ENCODE measurements around the gene HOMER1. TPM values are rescaled to one million over a fixed set of nuclear protein-coding genes. Genes with fewer than 3 reads are reported as not detected.

The HOMER1 gene
- total RNA-seq (1 to 10 TPM; 1.9 to 4.3 (median 3.4) TPM), polyA plus RNA-seq (1 to 10 TPM in 1 of 2 donors, under 1 TPM in 1; 0.83 to 1.4 TPM), total RNA-seq (20.1 reads per million, percentile 50 among the genes with 10 or more reads in this experiment)

GRCh38 chr5:79513704-79514390, at the start of gene HOMER1:
Gene HOMER1 (minus strand): TSS chr5:79514134. CDS start chr5:79512774, 1,360 bp downstream.
- Mint-ChIP-seq H3K4me1 (peaks cover 6 to 53% (median 40%) of the 10 kb centered on the region in 7 donors), H3K4me3 (peak within 1 kb of the TSS; percentile 88 to 99 (median 98)), H3K27me3 (peaks cover 0 to 33% (median 23%) of the 10 kb centered on the region in 5 donors), H3K36me3 (no peaks in the 10 kb centered on the region), H3K27ac (peak within 1 kb of the TSS; percentile 93 to 99 (median 98)), H3K9me3 (peaks cover 0 to 4% (median 0%) of the 10 kb centered on the region in 11 donors)
- intact Hi-C loops (cut with micrococcal nuclease): loop anchor here (1.0 to 10.0 kb wide), 17 partner anchors 98 to 1788 kb away; partner anchors contain the start of genes DHFR (in 2 of the 2), MSH3 (in 2 of the 2), MTX3 (in 2 of the 2) and TENT2 (in 2 of the 2)
- H3K4me1 ChIP-seq (ENCODE audit: control insufficient read depth in 2 of 2, insufficient read depth in 2 of 2, low read length in 2 of 2): peaks cover 4 to 26% of the 10 kb centered on the region in 2 donors
- peak within 1 kb of the TSS; percentile 97 for H3K27ac ChIP-seq (ENCODE audit: low read depth, low read length)
- H3K27me3 ChIP-seq (ENCODE audit: control insufficient read depth in 2 of 2, insufficient read depth in 2 of 2, low read length in 2 of 2): peaks cover 0 to 7% of the 10 kb centered on the region in 2 donors
- H3K4me3 ChIP-seq (ENCODE audit: low read length): peak within 1 kb of the TSS; percentile 71
- DNase-seq (peak; percentile 62 to 80 (median 75)), ATAC-seq (peak; percentile 72)
- ChIA-PET POLR2A (interaction anchor here (0.5 to 1.6 kb wide), 6 partner anchors 10 to 1789 kb away, joined by 3 to 10 read pairs (median 5); partner anchors contain the start of gene TENT2), CTCF (interaction anchor here (1.0 kb wide), 1 partner anchor 344 kb away, joined by 3 read pairs; no protein-coding TSS in a partner anchor)
- no peaks in the 10 kb centered on the region for H3K9me3 ChIP-seq (ENCODE audit: control insufficient read depth in 2 of 3, low read length in 3 of 3)
- no peaks in the 10 kb centered on the region for H3K36me3 ChIP-seq (ENCODE audit: control insufficient read depth in 2 of 3, insufficient read depth in 3 of 3, low read length in 3 of 3)

GRCh38 chr5:79563247-79563590, 49.3 kb upstream of the HOMER1 start:
- Histone ChIP-seq H3K27ac (ENCODE audit: low read depth, low read length) (no peak overlapping the region), H3K27me3 (ENCODE audit: control insufficient read depth in 2 of 2, insufficient read depth in 2 of 2, low read length in 2 of 2) (no peaks in the 10 kb centered on the region), H3K9me3 (ENCODE audit: control insufficient read depth in 2 of 3, low read length in 3 of 3) (no peaks in the 10 kb centered on the region), H3K4me3 (ENCODE audit: low read length) (no peak overlapping the region), H3K4me1 (ENCODE audit: control insufficient read depth in 2 of 2, insufficient read depth in 2 of 2, low read length in 2 of 2) (no peaks in the 10 kb centered on the region), H3K36me3 (ENCODE audit: control insufficient read depth in 2 of 3, insufficient read depth in 3 of 3, low read length in 3 of 3) (no peaks in the 10 kb centered on the region)
- H3K36me3 Mint-ChIP-seq: peaks cover 0 to 13% (median 0%) of the 10 kb centered on the region in 5 donors
- intact Hi-C loops (cut with micrococcal nuclease): loop anchor here in 1 of 2 donors (5.0 kb wide), 2 partner anchors 119 to 326 kb away; partner anchors contain the start of gene JMY
- H3K4me1 Mint-ChIP-seq: peaks cover 0 to 38% (median 0%) of the 10 kb centered on the region in 7 donors
- H3K27ac Mint-ChIP-seq: no peak overlapping the region
- CTCF ChIA-PET: no interaction called here
- H3K27me3 Mint-ChIP-seq: peaks cover 0 to 5% (median 0%) of the 10 kb centered on the region in 5 donors
- POLR2A ChIA-PET: no interaction called here
- DNase-seq (no peak), ATAC-seq (no peak)
- peaks cover 0 to 13% (median 0%) of the 10 kb centered on the region in 11 donors for H3K9me3 Mint-ChIP-seq
- no peak overlapping the region for H3K4me3 Mint-ChIP-seq

- ChIA-PET CTCF (interaction anchor here (1.0 kb wide), 1 partner anchor 520 kb away, joined by 3 read pairs; no protein-coding TSS in a partner anchor), POLR2A (no interaction called here)
- no peaks in the 10 kb centered on the region for H3K9me3 ChIP-seq (ENCODE audit: control insufficient read depth in 2 of 3, low read length in 3 of 3)
- H3K36me3 Mint-ChIP-seq: peaks cover 0 to 13% (median 0%) of the 10 kb centered on the region in 5 donors
- no peaks in the 10 kb centered on the region for H3K27me3 ChIP-seq (ENCODE audit: control insufficient read depth in 2 of 2, insufficient read depth in 2 of 2, low read length in 2 of 2)
- H3K27ac ChIP-seq (ENCODE audit: low read depth, low read length): no peak overlapping the region
- H3K9me3 Mint-ChIP-seq: peaks cover 0 to 13% (median 0%) of the 10 kb centered on the region in 11 donors
- DNase-seq (no peak), ATAC-seq (no peak)
- H3K36me3 ChIP-seq (ENCODE audit: control insufficient read depth in 2 of 3, insufficient read depth in 3 of 3, low read length in 3 of 3): no peaks in the 10 kb centered on the region
- no peak overlapping the region for H3K4me3 ChIP-seq (ENCODE audit: low read length)
- no peak overlapping the region for H3K4me3 Mint-ChIP-seq
- intact Hi-C loops (cut with micrococcal nuclease): loop anchor here in 1 of 2 donors (5.0 kb wide), 2 partner anchors 120 to 325 kb away; partner anchors contain the start of gene JMY
- peaks cover 0 to 5% (median 0%) of the 10 kb centered on the region in 5 donors for H3K27me3 Mint-ChIP-seq
- peak overlapping the region in 1 of 9 donors; percentile 60 for H3K27ac Mint-ChIP-seq
- no peaks in the 10 kb centered on the region for H3K4me1 ChIP-seq (ENCODE audit: control insufficient read depth in 2 of 2, insufficient read depth in 2 of 2, low read length in 2 of 2)
- peaks cover 0 to 38% (median 0%) of the 10 kb centered on the region in 7 donors for H3K4me1 Mint-ChIP-seq
Measured at GRCh38 chr5:79562351-79563246, 48.7 kb upstream of the HOMER1 start.

- Histone ChIP-seq H3K9me3 (ENCODE audit: control insufficient read depth in 2 of 3, low read length in 3 of 3) (no peaks in the 10 kb centered on the region), H3K4me3 (ENCODE audit: low read length) (no peak overlapping the region), H3K27ac (ENCODE audit: low read depth, low read length) (no peak overlapping the region), H3K36me3 (ENCODE audit: control insufficient read depth in 2 of 3, insufficient read depth in 3 of 3, low read length in 3 of 3) (no peaks in the 10 kb centered on the region), H3K4me1 (ENCODE audit: control insufficient read depth in 2 of 2, insufficient read depth in 2 of 2, low read length in 2 of 2) (no peaks in the 10 kb centered on the region), H3K27me3 (ENCODE audit: control insufficient read depth in 2 of 2, insufficient read depth in 2 of 2, low read length in 2 of 2) (no peaks in the 10 kb centered on the region)
- Mint-ChIP-seq H3K4me3 (peak overlapping the region in 1 of 10 donors; percentile 53), H3K27me3 (peaks cover 0 to 5% (median 0%) of the 10 kb centered on the region in 5 donors), H3K27ac (peak overlapping the region in 1 of 9 donors; percentile 93), H3K36me3 (peaks cover 0 to 13% (median 0%) of the 10 kb centered on the region in 5 donors), H3K9me3 (peaks cover 0 to 13% (median 0%) of the 10 kb centered on the region in 11 donors), H3K4me1 (peaks cover 0 to 40% (median 4%) of the 10 kb centered on the region in 7 donors)
- intact Hi-C loops (cut with micrococcal nuclease): loop anchor here in 1 of 2 donors (1.0 to 5.0 kb wide), 3 partner anchors 51 to 324 kb away; partner anchors contain the start of genes JMY and TENT2
- CTCF ChIA-PET: no interaction called here
- POLR2A ChIA-PET: no interaction called here
- ATAC-seq (no peak), DNase-seq (peak in 1 of 9 donors; percentile 28)
Measured at GRCh38 chr5:79561525-79561893, 47.6 kb upstream of the HOMER1 start.

- peak in 1 of 9 donors; percentile 25 for DNase-seq
- POLR2A ChIA-PET: interaction anchor here (0.6 kb wide), 1 partner anchor 28 kb away, joined by 3 read pairs; no protein-coding TSS in a partner anchor
- H3K36me3 ChIP-seq (ENCODE audit: control insufficient read depth in 2 of 3, insufficient read depth in 3 of 3, low read length in 3 of 3): no peaks in the 10 kb centered on the region
- peaks cover 0 to 43% (median 4%) of the 10 kb centered on the region in 7 donors for H3K4me1 Mint-ChIP-seq
- peaks cover 0 to 13% (median 0%) of the 10 kb centered on the region in 11 donors for H3K9me3 Mint-ChIP-seq
- H3K4me3 ChIP-seq (ENCODE audit: low read length): no peak overlapping the region
- no peaks in the 10 kb centered on the region for H3K9me3 ChIP-seq (ENCODE audit: control insufficient read depth in 2 of 3, low read length in 3 of 3)
- no peak overlapping the region for H3K27ac ChIP-seq (ENCODE audit: low read depth, low read length)
- H3K4me1 ChIP-seq (ENCODE audit: control insufficient read depth in 2 of 2, insufficient read depth in 2 of 2, low read length in 2 of 2): no peaks in the 10 kb centered on the region
- peaks cover 0 to 13% (median 0%) of the 10 kb centered on the region in 5 donors for H3K36me3 Mint-ChIP-seq
- peaks cover 0 to 5% (median 0%) of the 10 kb centered on the region in 5 donors for H3K27me3 Mint-ChIP-seq
- peak overlapping the region in 1 of 10 donors; percentile 53 for H3K4me3 Mint-ChIP-seq
- H3K27me3 ChIP-seq (ENCODE audit: control insufficient read depth in 2 of 2, insufficient read depth in 2 of 2, low read length in 2 of 2): no peaks in the 10 kb centered on the region
- CTCF ChIA-PET: no interaction called here
- peak overlapping the region in 1 of 9 donors; percentile 93 for H3K27ac Mint-ChIP-seq
- ATAC-seq: no peak
- intact Hi-C loops (cut with micrococcal nuclease): loop anchor here in 1 of 2 donors (1.0 to 5.0 kb wide), 3 partner anchors 51 to 324 kb away; partner anchors contain the start of genes JMY and TENT2
Measured at GRCh38 chr5:79560771-79561524, 47.0 kb upstream of the HOMER1 start.

All from naive thymus-derived CD4-positive, alpha-beta T cell (primary cell).